OCI-LY1 (cell line): Measurements from ENCODE around the gene LIPN.

Source experiments
- H2AFZ ChIP-seq: fragments of 200-600 bp; sonication (generic), shearing (Covaris generic); 2 replicates; pipeline ENCODE4 v1.6.0; 2014; ENCODE audit warnings: antibody characterized with exemption, mild to moderate bottlenecking, low read length
- H3F3A ChIP-seq: fragments of 200-600 bp; sonication (generic), shearing (Covaris generic); 2 replicates; pipeline ENCODE4 v1.6.0; 2014; ENCODE audit warnings: mild to moderate bottlenecking, antibody characterized with exemption, low read length, moderate library complexity; ENCODE audit not compliant: insufficient read depth
- H3K27ac ChIP-seq: fragments of 200-600 bp; sonication (generic); 2 replicates; pipeline ENCODE4 v1.5.1; 2014; ENCODE audit warnings: low read length, mixed run types, mild to moderate bottlenecking, low read depth; ENCODE audit not compliant: poor library complexity, severe bottlenecking
- H3K27me3 ChIP-seq: fragments of 200-600 bp; sonication (generic); 2 replicates; pipeline ENCODE4 v1.6.0; 2014; ENCODE audit warnings: antibody characterized with exemption, mild to moderate bottlenecking, low read length, moderate library complexity; ENCODE audit not compliant: insufficient read depth
- H3K36me3 ChIP-seq: fragments of 200-600 bp; sonication (generic); 2 replicates; pipeline ENCODE4 v1.6.1; 2014; ENCODE audit warnings: mild to moderate bottlenecking, antibody characterized with exemption, low read length, moderate library complexity, mixed read lengths; ENCODE audit not compliant: insufficient read depth
- H3K4me1 ChIP-seq: fragments of 200-600 bp; sonication (generic); 2 replicates; pipeline ENCODE4 v1.5.1; 2014; ENCODE audit warnings: mild to moderate bottlenecking, low read length, moderate library complexity; ENCODE audit not compliant: insufficient read depth, severe bottlenecking
- H3K4me2 ChIP-seq: fragments of 200-600 bp; sonication (generic), shearing (Covaris generic); 2 replicates; pipeline ENCODE4 v1.6.1; 2014; ENCODE audit warnings: low read length
- H3K4me3 ChIP-seq: fragments of 200-600 bp; sonication (generic); 2 replicates; pipeline ENCODE4 v1.5.1; 2014; ENCODE audit warnings: low read length, low read depth, mild to moderate bottlenecking, mixed read lengths; ENCODE audit not compliant: poor library complexity, severe bottlenecking
- H3K79me2 ChIP-seq: fragments of 200-600 bp; shearing (Covaris generic); 2 replicates; pipeline ENCODE4 v1.6.1; 2016; ENCODE audit warnings: mixed run types, low read length, mixed read lengths; ENCODE audit not compliant: insufficient read depth
- H3K9ac ChIP-seq: fragments of 200-600 bp; sonication (generic), shearing (Covaris generic); 2 replicates; pipeline ENCODE4 v1.6.1; 2014; ENCODE audit warnings: mild to moderate bottlenecking, low read length, mixed read lengths
- H3K9me2 ChIP-seq: fragments of 200-600 bp; sonication (generic), shearing (Covaris generic); 2 replicates; pipeline ENCODE4 v1.6.1; 2014; ENCODE audit warnings: low read depth, mild to moderate bottlenecking, low read length, mixed read lengths
- H3K9me3 ChIP-seq: fragments of 200-600 bp; shearing (Covaris generic); 2 replicates; pipeline ENCODE4 v1.6.1; 2014; ENCODE audit warnings: low read length, mixed read lengths
- H4K20me1 ChIP-seq: fragments of 200-600 bp; sonication (generic), shearing (Covaris generic); 2 replicates; pipeline ENCODE4 v1.6.0; 2016; ENCODE audit warnings: mild to moderate bottlenecking, low read length; ENCODE audit not compliant: insufficient read depth
- EZH2 ChIP-seq: fragments of 200-600 bp; sonication (generic), shearing (Covaris generic); IDR thresholded peaks from 2 replicates; pipeline ENCODE4 v1.8.0; 2017; ENCODE audit warnings: borderline replicate concordance, mixed run types, mild to moderate bottlenecking, antibody characterized with exemption, low read length, moderate library complexity, mixed read lengths
- TF ChIP-seq, protein P1 (sequence below): fragments of 200-600 bp; sonication (generic), shearing (Covaris generic); IDR thresholded peaks from 2 replicates; pipeline ENCODE4 v1.5.1; 2017; ENCODE audit warnings: mild to moderate bottlenecking, antibody characterized with exemption, low read length, moderate library complexity, mixed read lengths

The LIPN gene

GRCh38 chr10:88754287-88754686 lies 5.5 kb upstream of the LIPN start:
- no peak overlapping the region for H3K4me2 ChIP-seq
- no peaks in the 10 kb centered on the region for H3F3A ChIP-seq
- no peak for TF ChIP-seq EZH2
- TF ChIP-seq, protein P1, sequence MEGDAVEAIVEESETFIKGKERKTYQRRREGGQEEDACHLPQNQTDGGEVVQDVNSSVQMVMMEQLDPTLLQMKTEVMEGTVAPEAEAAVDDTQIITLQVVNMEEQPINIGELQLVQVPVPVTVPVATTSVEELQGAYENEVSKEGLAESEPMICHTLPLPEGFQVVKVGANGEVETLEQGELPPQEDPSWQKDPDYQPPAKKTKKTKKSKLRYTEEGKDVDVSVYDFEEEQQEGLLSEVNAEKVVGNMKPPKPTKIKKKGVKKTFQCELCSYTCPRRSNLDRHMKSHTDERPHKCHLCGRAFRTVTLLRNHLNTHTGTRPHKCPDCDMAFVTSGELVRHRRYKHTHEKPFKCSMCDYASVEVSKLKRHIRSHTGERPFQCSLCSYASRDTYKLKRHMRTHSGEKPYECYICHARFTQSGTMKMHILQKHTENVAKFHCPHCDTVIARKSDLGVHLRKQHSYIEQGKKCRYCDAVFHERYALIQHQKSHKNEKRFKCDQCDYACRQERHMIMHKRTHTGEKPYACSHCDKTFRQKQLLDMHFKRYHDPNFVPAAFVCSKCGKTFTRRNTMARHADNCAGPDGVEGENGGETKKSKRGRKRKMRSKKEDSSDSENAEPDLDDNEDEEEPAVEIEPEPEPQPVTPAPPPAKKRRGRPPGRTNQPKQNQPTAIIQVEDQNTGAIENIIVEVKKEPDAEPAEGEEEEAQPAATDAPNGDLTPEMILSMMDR, result no peak
- H3K36me3 ChIP-seq, result no peaks in the 10 kb centered on the region
- H3K27me3 ChIP-seq, result no peaks in the 10 kb centered on the region
- H4K20me1 ChIP-seq, result no peaks in the 10 kb centered on the region
- H3K27ac ChIP-seq, result no peak overlapping the region
- no peaks in the 10 kb centered on the region for H3K9me3 ChIP-seq
- no peak overlapping the region for H2AFZ ChIP-seq
- H3K9me2 ChIP-seq, result no peaks in the 10 kb centered on the region
- H3K4me3 ChIP-seq, result no peak overlapping the region
- no peaks in the 10 kb centered on the region for H3K79me2 ChIP-seq
- H3K9ac ChIP-seq, result no peak overlapping the region
- H3K4me1 ChIP-seq, result no peaks in the 10 kb centered on the region

GRCh38 chr10:88755753-88756152 lies 4.1 kb upstream of the LIPN start:
- Histone ChIP-seq H3K79me2 (no peaks in the 10 kb centered on the region), H3K9me3 (no peaks in the 10 kb centered on the region), H4K20me1 (no peaks in the 10 kb centered on the region), H3K36me3 (no peaks in the 10 kb centered on the region), H3K9me2 (no peaks in the 10 kb centered on the region), H3K4me1 (no peaks in the 10 kb centered on the region), H3K27ac (no peak overlapping the region), H2AFZ (no peak overlapping the region), H3K9ac (no peak overlapping the region), H3K4me3 (no peak overlapping the region), H3F3A (no peaks in the 10 kb centered on the region), H3K4me2 (no peak overlapping the region), H3K27me3 (no peaks in the 10 kb centered on the region)
- no peak for TF ChIP-seq EZH2
- TF ChIP-seq, protein P1, result no peak

- no peaks in the 10 kb centered on the region for H3K79me2 ChIP-seq
- no peaks in the 10 kb centered on the region for H4K20me1 ChIP-seq
- H3F3A ChIP-seq, result no peaks in the 10 kb centered on the region
- H3K27ac ChIP-seq, result no peak overlapping the region
- TF ChIP-seq EZH2, result no peak
- TF ChIP-seq, protein P1, result no peak
- H3K9me3 ChIP-seq, result no peaks in the 10 kb centered on the region
- no peaks in the 10 kb centered on the region for H3K27me3 ChIP-seq
- H3K9ac ChIP-seq, result no peak overlapping the region
- H2AFZ ChIP-seq, result no peak overlapping the region
- no peaks in the 10 kb centered on the region for H3K9me2 ChIP-seq
- no peaks in the 10 kb centered on the region for H3K36me3 ChIP-seq
- no peaks in the 10 kb centered on the region for H3K4me1 ChIP-seq
- no peak overlapping the region for H3K4me3 ChIP-seq
- H3K4me2 ChIP-seq, result no peak overlapping the region
Observed at GRCh38 chr10:88756660-88757059, 3.2 kb upstream of the LIPN start.
